ENCODE measurements around the gene TMEM19.

Gene TMEM19

GRCh38 chr12:71703206-71703605 lies 17.3 kb downstream of the TMEM19 start:
- in situ Hi-C loops (cut with MboI; ENCODE audit: low pct_unique_long_range_greater_than_20kb, low sequenced_read_pairs, unreplicated experiment): no loop called here
- DNase-seq (ENCODE audit: low spot score): no peak
- no peak for TF ChIP-seq CTCF (IDR thresholded peaks at IDR 0.05; ENCODE audit: extremely low read depth, insufficient read depth, missing control alignments)

GRCh38 chr12:71704920-71705319 lies 19.0 kb downstream of the TMEM19 start:
- DNase-seq (ENCODE audit: low spot score): no peak
- in situ Hi-C loops (cut with MboI; ENCODE audit: low pct_unique_long_range_greater_than_20kb, low sequenced_read_pairs, unreplicated experiment): no loop called here
- no peak for TF ChIP-seq CTCF (IDR thresholded peaks at IDR 0.05; ENCODE audit: extremely low read depth, insufficient read depth, missing control alignments)

GRCh38 chr12:71708658-71709057 lies 22.8 kb downstream of the TMEM19 start:
- TF ChIP-seq CTCF (IDR thresholded peaks at IDR 0.05; ENCODE audit: extremely low read depth, insufficient read depth, missing control alignments): no peak

GRCh38 chr12:71710276-71711125 lies 24.6 kb downstream of the TMEM19 start:
- no peak for TF ChIP-seq CTCF (IDR thresholded peaks at IDR 0.05; ENCODE audit: extremely low read depth, insufficient read depth, missing control alignments)
- no peak for DNase-seq (ENCODE audit: low spot score)
- in situ Hi-C loops (cut with MboI; ENCODE audit: low pct_unique_long_range_greater_than_20kb, low sequenced_read_pairs, unreplicated experiment): no loop called here

More at GRCh38 chr12:71708658-71709057, 22.8 kb downstream of the TMEM19 start:
- in situ Hi-C loops (cut with MboI; ENCODE audit: low pct_unique_long_range_greater_than_20kb, low sequenced_read_pairs, unreplicated experiment): no loop called here
- no peak for DNase-seq (ENCODE audit: low spot score)

- no peak for DNase-seq (ENCODE audit: low spot score)
- in situ Hi-C loops (cut with MboI; ENCODE audit: low pct_unique_long_range_greater_than_20kb, low sequenced_read_pairs, unreplicated experiment): no loop called here
- TF ChIP-seq CTCF (IDR thresholded peaks at IDR 0.05; ENCODE audit: extremely low read depth, insufficient read depth, missing control alignments): no peak
Measured at GRCh38 chr12:71718611-71719010, 32.7 kb downstream of the TMEM19 start.

GRCh38 chr12:71719647-71720370 lies 33.9 kb downstream of the TMEM19 start:
- in situ Hi-C loops (cut with MboI; ENCODE audit: low pct_unique_long_range_greater_than_20kb, low sequenced_read_pairs, unreplicated experiment): no loop called here
- no peak for TF ChIP-seq CTCF (IDR thresholded peaks at IDR 0.05; ENCODE audit: extremely low read depth, insufficient read depth, missing control alignments)
- no peak for DNase-seq (ENCODE audit: low spot score)

Data from GM13977 (cell line).